ENCODE measurements around the gene BAIAP2L1. TPM values are rescaled to one million over a fixed set of nuclear protein-coding genes. Genes with fewer than 3 reads are reported as not detected.
A peak's percentile ranks its signal among the peaks of the same experiment; 100 is the strongest.

Gene BAIAP2L1
- total and polyA plus RNA-seq, 9 of the 15 experiments (the other 6 are each of a cell fraction or from before 2014, with no cell fraction given) = 4.2 to 29.8 (median 15.5) TPM

- TF ChIP-seq DDX20 (tag; IDR thresholded peaks at IDR 0.05; ENCODE audit: low read depth) = no peak
- TF ChIP-seq KDM1A (IDR thresholded peaks at IDR 0.05) = peak in 1 of 2 experiments; percentile 74; a peak in 2 of 4 replicates
- TF ChIP-seq CHD4 (IDR thresholded peaks at IDR 0.05; ENCODE audit: insufficient read depth, insufficient replicate concordance, low read depth, low read length, poor library complexity, severe bottlenecking) = no peak
- no peak for TF ChIP-seq CBFB (CRISPR knock-in tag; IDR thresholded peaks at IDR 0.05)
- no peak for TF ChIP-seq LARP7 (IDR thresholded peaks at IDR 0.05)
- TF ChIP-seq TEAD1 (CRISPR knock-in tag; IDR thresholded peaks at IDR 0.05) = 0 out of 4 replicates have a peak, but pooled peaks of 1 of the 2 experiments have one; percentile 61
- TF ChIP-seq ETS2 (tag; IDR thresholded peaks at IDR 0.05; ENCODE audit: borderline replicate concordance, poor library complexity, severe bottlenecking) = no peak
- TF ChIP-seq ZZZ3 (IDR thresholded peaks at IDR 0.05) = no peak
- no peak for TF ChIP-seq GTF3C2 (IDR thresholded peaks at IDR 0.05; ENCODE audit: borderline replicate concordance, extremely low read depth, insufficient read length)
- TF ChIP-seq SRSF1 (IDR thresholded peaks at IDR 0.05; ENCODE audit: low read depth, low read length) = no peak
- TF ChIP-seq TGIF2 (CRISPR knock-in tag; IDR thresholded peaks at IDR 0.05) = peak; percentile 66; the same call in 1 of the 2 replicates
- no peak for TF ChIP-seq NCOA2 (IDR thresholded peaks at IDR 0.05; ENCODE audit: partially characterized antibody in 2 of 2)
- TF ChIP-seq RFX7 (CRISPR knock-in tag; IDR thresholded peaks at IDR 0.05) = no peak
- TF ChIP-seq HMG20B (CRISPR knock-in tag; IDR thresholded peaks at IDR 0.05) = no peak
- no peak for TF ChIP-seq RUNX1 (IDR thresholded peaks at IDR 0.05; ENCODE audit: low read depth)
- no peak for TF ChIP-seq NR1H2 (CRISPR knock-in tag; IDR thresholded peaks at IDR 0.05)
- no peak for TF ChIP-seq FOXO4 (CRISPR knock-in tag; IDR thresholded peaks at IDR 0.05)
- no peak for TF ChIP-seq KLF16 (IDR thresholded peaks at IDR 0.05)
- no peak for TF ChIP-seq TRIM25 (IDR thresholded peaks at IDR 0.05; ENCODE audit: borderline replicate concordance)
- no peak for TF ChIP-seq HDAC6 (IDR thresholded peaks at IDR 0.05; ENCODE audit: low read depth, low read length)
- no peak for TF ChIP-seq KAT2B (IDR thresholded peaks at IDR 0.05; ENCODE audit: low read depth, low read length)
- no peak for TF ChIP-seq PTTG1 (tag; IDR thresholded peaks at IDR 0.05; ENCODE audit: low read depth)
- no peak for TF ChIP-seq RBM34 (IDR thresholded peaks at IDR 0.05; ENCODE audit: borderline replicate concordance, insufficient read depth, low read length)
Measured at GRCh38 chr7:98400542-98401340, at the start of gene BAIAP2L1 (continued).
